OCI-LY1 (cell line): ENCODE results near the gene ZBTB16.

ENCODE experiments used
- H2AFZ ChIP-seq: fragments of 200-600 bp; sonication (generic), shearing (Covaris generic); 2 replicates; pipeline ENCODE4 v1.6.0; 2014; ENCODE audit warnings: antibody characterized with exemption, mild to moderate bottlenecking, low read length
- H3F3A ChIP-seq: fragments of 200-600 bp; sonication (generic), shearing (Covaris generic); 2 replicates; pipeline ENCODE4 v1.6.0; 2014; ENCODE audit warnings: mild to moderate bottlenecking, antibody characterized with exemption, low read length, moderate library complexity; ENCODE audit not compliant: insufficient read depth
- H3K27ac ChIP-seq: fragments of 200-600 bp; sonication (generic); 2 replicates; pipeline ENCODE4 v1.5.1; 2014; ENCODE audit warnings: low read length, mixed run types, mild to moderate bottlenecking, low read depth; ENCODE audit not compliant: poor library complexity, severe bottlenecking
- H3K27me3 ChIP-seq: fragments of 200-600 bp; sonication (generic); 2 replicates; pipeline ENCODE4 v1.6.0; 2014; ENCODE audit warnings: antibody characterized with exemption, mild to moderate bottlenecking, low read length, moderate library complexity; ENCODE audit not compliant: insufficient read depth
- H3K36me3 ChIP-seq: fragments of 200-600 bp; sonication (generic); 2 replicates; pipeline ENCODE4 v1.6.1; 2014; ENCODE audit warnings: mild to moderate bottlenecking, antibody characterized with exemption, low read length, moderate library complexity, mixed read lengths; ENCODE audit not compliant: insufficient read depth
- H3K4me1 ChIP-seq: fragments of 200-600 bp; sonication (generic); 2 replicates; pipeline ENCODE4 v1.5.1; 2014; ENCODE audit warnings: mild to moderate bottlenecking, low read length, moderate library complexity; ENCODE audit not compliant: insufficient read depth, severe bottlenecking
- H3K4me2 ChIP-seq: fragments of 200-600 bp; sonication (generic), shearing (Covaris generic); 2 replicates; pipeline ENCODE4 v1.6.1; 2014; ENCODE audit warnings: low read length
- H3K4me3 ChIP-seq: fragments of 200-600 bp; sonication (generic); 2 replicates; pipeline ENCODE4 v1.5.1; 2014; ENCODE audit warnings: low read length, low read depth, mild to moderate bottlenecking, mixed read lengths; ENCODE audit not compliant: poor library complexity, severe bottlenecking
- H3K79me2 ChIP-seq: fragments of 200-600 bp; shearing (Covaris generic); 2 replicates; pipeline ENCODE4 v1.6.1; 2016; ENCODE audit warnings: mixed run types, low read length, mixed read lengths; ENCODE audit not compliant: insufficient read depth
- H3K9ac ChIP-seq: fragments of 200-600 bp; sonication (generic), shearing (Covaris generic); 2 replicates; pipeline ENCODE4 v1.6.1; 2014; ENCODE audit warnings: mild to moderate bottlenecking, low read length, mixed read lengths
- H3K9me2 ChIP-seq: fragments of 200-600 bp; sonication (generic), shearing (Covaris generic); 2 replicates; pipeline ENCODE4 v1.6.1; 2014; ENCODE audit warnings: low read depth, mild to moderate bottlenecking, low read length, mixed read lengths
- H3K9me3 ChIP-seq: fragments of 200-600 bp; shearing (Covaris generic); 2 replicates; pipeline ENCODE4 v1.6.1; 2014; ENCODE audit warnings: low read length, mixed read lengths
- H4K20me1 ChIP-seq: fragments of 200-600 bp; sonication (generic), shearing (Covaris generic); 2 replicates; pipeline ENCODE4 v1.6.0; 2016; ENCODE audit warnings: mild to moderate bottlenecking, low read length; ENCODE audit not compliant: insufficient read depth
- EZH2 ChIP-seq: fragments of 200-600 bp; sonication (generic), shearing (Covaris generic); IDR thresholded peaks from 2 replicates; pipeline ENCODE4 v1.8.0; 2017; ENCODE audit warnings: borderline replicate concordance, mixed run types, mild to moderate bottlenecking, antibody characterized with exemption, low read length, moderate library complexity, mixed read lengths
- TF ChIP-seq, protein P1 (sequence below): fragments of 200-600 bp; sonication (generic), shearing (Covaris generic); IDR thresholded peaks from 2 replicates; pipeline ENCODE4 v1.5.1; 2017; ENCODE audit warnings: mild to moderate bottlenecking, antibody characterized with exemption, low read length, moderate library complexity, mixed read lengths

ZBTB16 gene

DNA sequence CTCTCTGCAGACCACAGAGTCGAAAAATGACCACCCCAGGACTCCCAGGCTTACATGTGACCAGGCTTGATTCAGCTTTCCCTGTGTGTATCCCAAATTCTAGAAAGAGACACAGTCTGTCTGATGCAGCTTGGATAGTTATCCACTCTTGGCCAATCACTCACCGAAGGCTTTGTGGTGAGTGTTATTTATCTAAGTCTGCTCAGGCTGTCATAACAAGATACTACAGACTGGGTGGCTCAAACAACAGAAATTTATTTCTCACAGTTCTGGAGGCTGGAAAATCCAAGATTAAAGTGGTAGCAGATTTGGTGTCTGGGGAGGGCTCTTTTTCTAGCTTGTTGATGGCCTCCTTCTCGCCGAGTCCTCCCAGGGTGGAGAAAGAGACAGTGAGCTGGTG, 63.2 kb downstream of the ZBTB16 start:
- H3K27me3 ChIP-seq, result no peaks in the 10 kb centered on the region
- no peaks in the 10 kb centered on the region for H4K20me1 ChIP-seq
- no peak overlapping the region for H3K4me3 ChIP-seq
- TF ChIP-seq, protein P1, sequence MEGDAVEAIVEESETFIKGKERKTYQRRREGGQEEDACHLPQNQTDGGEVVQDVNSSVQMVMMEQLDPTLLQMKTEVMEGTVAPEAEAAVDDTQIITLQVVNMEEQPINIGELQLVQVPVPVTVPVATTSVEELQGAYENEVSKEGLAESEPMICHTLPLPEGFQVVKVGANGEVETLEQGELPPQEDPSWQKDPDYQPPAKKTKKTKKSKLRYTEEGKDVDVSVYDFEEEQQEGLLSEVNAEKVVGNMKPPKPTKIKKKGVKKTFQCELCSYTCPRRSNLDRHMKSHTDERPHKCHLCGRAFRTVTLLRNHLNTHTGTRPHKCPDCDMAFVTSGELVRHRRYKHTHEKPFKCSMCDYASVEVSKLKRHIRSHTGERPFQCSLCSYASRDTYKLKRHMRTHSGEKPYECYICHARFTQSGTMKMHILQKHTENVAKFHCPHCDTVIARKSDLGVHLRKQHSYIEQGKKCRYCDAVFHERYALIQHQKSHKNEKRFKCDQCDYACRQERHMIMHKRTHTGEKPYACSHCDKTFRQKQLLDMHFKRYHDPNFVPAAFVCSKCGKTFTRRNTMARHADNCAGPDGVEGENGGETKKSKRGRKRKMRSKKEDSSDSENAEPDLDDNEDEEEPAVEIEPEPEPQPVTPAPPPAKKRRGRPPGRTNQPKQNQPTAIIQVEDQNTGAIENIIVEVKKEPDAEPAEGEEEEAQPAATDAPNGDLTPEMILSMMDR, result no peak
- TF ChIP-seq EZH2, result no peak
- no peak overlapping the region for H3K9ac ChIP-seq
- H3F3A ChIP-seq, result no peaks in the 10 kb centered on the region
- H3K9me2 ChIP-seq, result no peaks in the 10 kb centered on the region
- no peak overlapping the region for H2AFZ ChIP-seq
- H3K79me2 ChIP-seq, result no peaks in the 10 kb centered on the region
- H3K36me3 ChIP-seq, result no peaks in the 10 kb centered on the region
- no peak overlapping the region for H3K4me2 ChIP-seq
- no peaks in the 10 kb centered on the region for H3K9me3 ChIP-seq
- H3K27ac ChIP-seq, result no peak overlapping the region
- no peaks in the 10 kb centered on the region for H3K4me1 ChIP-seq

DNA sequence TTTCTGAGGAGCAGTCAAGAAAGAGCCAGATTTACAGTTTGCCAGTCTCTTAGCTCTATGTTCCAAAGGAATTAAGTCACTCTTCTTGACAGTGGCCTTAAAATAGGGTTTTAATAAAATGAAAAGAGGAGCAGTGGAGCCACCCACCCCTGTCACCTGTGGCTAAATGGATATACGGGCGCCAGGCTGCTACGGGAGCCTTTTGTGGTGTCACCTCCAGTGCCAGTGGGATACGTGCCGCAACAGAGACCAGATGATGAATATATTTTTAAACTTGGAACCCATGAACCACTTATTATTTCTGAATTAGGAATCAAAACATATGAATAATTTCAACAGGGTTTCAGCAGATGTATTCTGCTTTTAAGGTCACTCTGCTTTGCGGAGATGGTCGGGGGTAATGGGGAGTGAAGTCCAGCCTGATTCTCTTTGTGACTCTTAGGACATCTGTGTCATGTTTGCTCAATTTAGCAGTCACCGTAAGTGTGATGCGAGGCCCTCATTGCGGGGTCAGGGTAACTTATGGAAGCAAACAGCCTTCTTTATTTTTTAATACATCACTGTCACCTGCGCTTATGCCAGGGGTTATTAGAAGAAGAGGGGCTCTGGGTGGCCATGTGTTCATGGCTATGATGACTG, 64.3 kb downstream of the ZBTB16 start:
- Histone ChIP-seq H3K4me3 (no peak overlapping the region), H3F3A (no peaks in the 10 kb centered on the region), H3K4me2 (no peak overlapping the region), H3K79me2 (no peaks in the 10 kb centered on the region), H3K9me3 (no peaks in the 10 kb centered on the region), H3K9ac (no peak overlapping the region), H3K27ac (no peak overlapping the region), H2AFZ (no peak overlapping the region), H3K9me2 (no peaks in the 10 kb centered on the region), H3K4me1 (no peaks in the 10 kb centered on the region), H4K20me1 (no peaks in the 10 kb centered on the region), H3K27me3 (no peaks in the 10 kb centered on the region), H3K36me3 (no peaks in the 10 kb centered on the region)
- TF ChIP-seq, protein P1, result no peak
- TF ChIP-seq EZH2, result no peak

DNA sequence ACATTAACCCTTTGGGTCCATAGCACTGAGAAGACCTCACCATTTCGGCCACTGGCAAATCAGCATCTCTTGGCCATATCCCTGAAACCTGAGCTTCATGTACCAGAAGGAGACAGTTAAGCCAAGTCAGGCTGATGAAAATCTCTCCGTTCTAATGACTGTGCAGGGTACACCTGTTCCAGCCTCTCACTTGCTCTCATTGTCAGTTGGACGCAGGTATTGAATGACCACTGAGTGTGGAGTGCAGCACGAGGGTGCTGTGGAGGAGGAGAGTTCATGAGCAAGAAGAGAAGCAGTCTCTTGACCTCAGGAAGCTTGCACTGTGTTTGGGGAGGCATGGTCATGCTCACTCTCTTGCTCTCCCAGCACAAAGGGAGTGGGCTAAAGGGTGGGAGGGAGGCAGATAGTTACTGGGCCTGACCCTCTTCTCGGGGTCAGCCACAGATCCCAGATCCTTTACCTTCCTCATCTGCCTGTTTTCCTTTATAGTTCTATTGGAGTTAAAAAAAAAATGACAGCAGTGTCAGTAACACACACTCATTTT, 65.2 kb downstream of the ZBTB16 start:
- Histone ChIP-seq H3K4me2 (no peak overlapping the region), H3K36me3 (no peaks in the 10 kb centered on the region), H3K27me3 (no peaks in the 10 kb centered on the region), H3K79me2 (no peaks in the 10 kb centered on the region), H3K4me1 (no peaks in the 10 kb centered on the region), H3K27ac (no peak overlapping the region), H2AFZ (no peak overlapping the region), H3F3A (no peaks in the 10 kb centered on the region), H3K4me3 (no peak overlapping the region), H3K9ac (no peak overlapping the region), H3K9me2 (no peaks in the 10 kb centered on the region), H3K9me3 (no peaks in the 10 kb centered on the region), H4K20me1 (no peaks in the 10 kb centered on the region)
- TF ChIP-seq, protein P1, result no peak
